GM12873 (cell line): ENCODE measurements around the gene GPR143.

Experiments
- CTCF ChIP-seq: IDR thresholded peaks from 2 replicates; pipeline ENCODE4 v1.5.1; 2012; ENCODE audit warnings: low read depth, mild to moderate bottlenecking, moderate library complexity, low read length, control low read depth; ENCODE audit not compliant: insufficient read depth; ENCODE audit errors: missing control alignments

Gene GPR143

GRCh38 chrX:9703406-9703805 is 62.2 kb downstream of the GPR143 start:
- no peak for TF ChIP-seq CTCF

GRCh38 chrX:9701790-9702189 is 63.9 kb downstream of the GPR143 start:
- TF ChIP-seq CTCF = no peak

GRCh38 chrX:9700555-9700954 is 65.1 kb downstream of the GPR143 start:
- TF ChIP-seq CTCF = no peak

GRCh38 chrX:9698576-9698975 is 67.1 kb downstream of the GPR143 start:
- TF ChIP-seq CTCF = no peak

DNA sequence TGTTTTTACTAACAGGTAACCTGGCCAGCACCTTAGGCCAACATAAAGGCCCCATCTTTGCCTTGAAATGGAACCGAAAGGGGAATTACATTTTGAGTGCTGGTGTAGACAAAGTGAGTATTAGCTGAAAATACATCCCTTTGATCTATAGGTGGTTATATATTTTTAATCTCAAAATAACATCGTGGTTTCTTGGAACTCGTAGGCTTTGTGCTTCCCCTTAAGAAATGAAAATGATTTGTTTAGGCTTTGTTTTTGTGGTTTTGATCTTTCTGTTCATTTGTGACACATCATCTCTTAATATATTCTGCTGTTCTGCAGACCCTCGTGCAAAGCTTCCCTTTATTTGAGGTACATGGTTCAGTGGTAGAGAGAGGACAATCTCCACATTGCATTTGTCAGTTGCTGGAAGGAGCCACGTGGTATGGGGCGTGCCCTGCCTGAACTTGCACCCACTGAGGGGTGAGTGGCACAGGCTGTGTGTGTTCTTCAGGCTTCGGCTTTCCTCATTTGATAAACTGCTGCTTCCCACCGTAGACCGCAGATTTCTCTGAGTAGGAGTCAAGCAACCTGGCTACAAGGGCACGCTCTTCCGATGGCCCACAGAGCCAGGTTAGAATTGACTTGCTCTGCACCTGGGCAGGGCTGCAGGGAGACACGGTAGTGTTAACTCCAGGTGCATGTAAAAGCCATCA is 72.2 kb downstream of the GPR143 start:
- no peak for TF ChIP-seq CTCF

- no peak for TF ChIP-seq CTCF
These were observed 75.6 kb downstream of the GPR143 start for GRCh38 chrX:9690046-9690445.

- no peak for TF ChIP-seq CTCF
These were observed 76.8 kb downstream of the GPR143 start for GRCh38 chrX:9688833-9689232.
